LHCN-M2 (cell line): ENCODE measurements around the gene ADAMTS9. TPM values are rescaled to one million over a fixed set of nuclear protein-coding genes. Genes with fewer than 3 reads are reported as not detected.

Experiments
- DNase-seq: peaks from one replicate; pipeline ENCODE4 v3.0.0-alpha.2; 2012; ENCODE audit warnings: low read depth
- total RNA-seq: library from RNA; depleted of rRNA; stranded (reverse); fragments of >200 nt; gene quantifications from 2 replicates; pipeline ENCODE4 v1.2.3, GENCODE V29; 2014

Gene ADAMTS9
- total RNA-seq, 1 experiment from 2014 or later: 0.29 TPM

- DNase-seq: no peak
These were observed 68.6 kb downstream of the ADAMTS9 start for GRCh38 chr3:64619216-64619615.

GRCh38 chr3:64617610-64618009, 70.2 kb downstream of the ADAMTS9 start:
- DNase-seq: no peak

GRCh38 chr3:64616953-64617352, 70.8 kb downstream of the ADAMTS9 start:
- no peak for DNase-seq

GRCh38 chr3:64612916-64613526, 74.8 kb downstream of the ADAMTS9 start:
- no peak for DNase-seq

GRCh38 chr3:64612082-64612860, 75.5 kb downstream of the ADAMTS9 start:
- DNase-seq: peak; percentile 78

- DNase-seq: no peak
These were observed 79.1 kb downstream of the ADAMTS9 start for GRCh38 chr3:64608741-64609140.

- DNase-seq: no peak
These were observed 80.7 kb downstream of the ADAMTS9 start for GRCh38 chr3:64607032-64607551.

GRCh38 chr3:64604313-64604712, 83.5 kb downstream of the ADAMTS9 start:
- DNase-seq: no peak

- DNase-seq: no peak
These were observed 86.0 kb downstream of the ADAMTS9 start for GRCh38 chr3:64601824-64602223.

- DNase-seq: no peak
These were observed 87.4 kb downstream of the ADAMTS9 start for GRCh38 chr3:64600246-64600950.

- DNase-seq: no peak
These were observed 88.1 kb downstream of the ADAMTS9 start for GRCh38 chr3:64599651-64600050.

- peak; percentile 85 for DNase-seq
These were observed 92.5 kb downstream of the ADAMTS9 start for GRCh38 chr3:64595253-64595694.

- no peak for DNase-seq
These were observed 93.7 kb downstream of the ADAMTS9 start for GRCh38 chr3:64594134-64594533.

- DNase-seq: no peak
These were observed 94.5 kb downstream of the ADAMTS9 start for GRCh38 chr3:64593350-64593749.

GRCh38 chr3:64591615-64592014, 96.2 kb downstream of the ADAMTS9 start:
- DNase-seq: no peak

- DNase-seq: no peak
These were observed 99.4 kb downstream of the ADAMTS9 start for GRCh38 chr3:64588380-64588779.

- no peak for DNase-seq
These were observed 100.8 kb downstream of the ADAMTS9 start for GRCh38 chr3:64586952-64587351.

GRCh38 chr3:64584179-64584578, 103.6 kb downstream of the ADAMTS9 start:
- DNase-seq: no peak

- DNase-seq: no peak
These were observed 109.0 kb downstream of the ADAMTS9 start for GRCh38 chr3:64578797-64579196.

GRCh38 chr3:64578062-64578770, 109.6 kb downstream of the ADAMTS9 start:
- DNase-seq: no peak

GRCh38 chr3:64576211-64576775, 111.5 kb downstream of the ADAMTS9 start:
- no peak for DNase-seq
